Islet precursor cell (in vitro differentiated cells): ENCODE data around the gene WDR90.

ENCODE experiments used
- DNase-seq: peaks from one replicate; pipeline ENCODE4 v3.0.0-alpha.2; 2018

The WDR90 gene

GRCh38 chr16:692356-693108 is 43.4 kb downstream of the WDR90 start:
- DNase-seq = no peak

GRCh38 chr16:693364-693763 is 44.2 kb downstream of the WDR90 start:
- no peak for DNase-seq

GRCh38 chr16:693766-694165 is 44.6 kb downstream of the WDR90 start:
- DNase-seq = no peak

- DNase-seq = no peak
Measured at GRCh38 chr16:694187-694862, 45.2 kb downstream of the WDR90 start.

GRCh38 chr16:694863-695354 is 45.7 kb downstream of the WDR90 start:
- DNase-seq = no peak

GRCh38 chr16:695355-696089 is 46.4 kb downstream of the WDR90 start:
- DNase-seq = no peak

GRCh38 chr16:698911-699671 is 49.9 kb downstream of the WDR90 start:
- DNase-seq = no peak

GRCh38 chr16:700684-701584 is 51.8 kb downstream of the WDR90 start:
- DNase-seq = peak; percentile 75

GRCh38 chr16:702341-702740 is 53.2 kb downstream of the WDR90 start:
- no peak for DNase-seq

GRCh38 chr16:703406-703805 is 54.2 kb downstream of the WDR90 start:
- no peak for DNase-seq

GRCh38 chr16:704047-704446 is 54.9 kb downstream of the WDR90 start:
- no peak for DNase-seq

- no peak for DNase-seq
Measured at GRCh38 chr16:704552-705380, 55.6 kb downstream of the WDR90 start.

- no peak for DNase-seq
Measured at GRCh38 chr16:705431-706188, 56.4 kb downstream of the WDR90 start, which contains the start of gene FBXL16. FBXL16 (minus strand) TSS chr16:705801; CDS start chr16:697405, 8,396 bp downstream.

GRCh38 chr16:706189-707061 is 57.3 kb downstream of the WDR90 start:
- DNase-seq = no peak

- DNase-seq = no peak
Measured at GRCh38 chr16:707062-707538, 57.9 kb downstream of the WDR90 start.

GRCh38 chr16:708019-708418 is 58.9 kb downstream of the WDR90 start:
- no peak for DNase-seq

- DNase-seq = no peak
Measured at GRCh38 chr16:708959-709358, 59.8 kb downstream of the WDR90 start.
